ENCODE data around the gene DLG2. TPM values are rescaled to one million over a fixed set of nuclear protein-coding genes. Genes with fewer than 3 reads are reported as not detected.

Gene DLG2
- polyA plus RNA-seq, 3 donors = 0.24 to 0.39 TPM; not detected in 1

- no CpG with 5 or more reads among the region's 4 CpGs for WGBS (ENCODE audit: insufficient coverage)
These were observed 1614.8 kb downstream of the DLG2 start for GRCh38 chr11:84012171-84012826.

GRCh38 chr11:84003181-84003580, 1624.0 kb downstream of the DLG2 start:
- Mint-ChIP-seq H3K36me3 (no peaks in the 10 kb centered on the region), H3K4me3 (no peak overlapping the region), H3K4me1 (no peaks in the 10 kb centered on the region), H3K9me3 (peaks cover 3 to 24% (median 14%) of the 10 kb centered on the region in 7 donors), H3K27ac (no peak overlapping the region), H3K27me3 (ENCODE audit: low read depth in 3 of 3) (no peaks in the 10 kb centered on the region)
- Histone ChIP-seq H3K79me2 (ENCODE audit: insufficient read depth, low read length) (no peaks in the 10 kb centered on the region), H3K9me3 (replicated peaks in 1 of 2; ENCODE audit: control insufficient read depth in 1 of 2, insufficient read depth in 1 of 2, low read length in 2 of 2) (peaks cover 19 to 41% of the 10 kb centered on the region in 2 donors), H2AFZ (ENCODE audit: insufficient read depth, low read depth, low read length, poor library complexity, severe bottlenecking) (no peak overlapping the region), H3K9ac (ENCODE audit: insufficient read depth, low read length, poor library complexity, severe bottlenecking) (no peak overlapping the region), H3K4me3 (replicated peaks in 1 of 3; ENCODE audit: low read depth in 2 of 3, low read length in 3 of 3) (no peak overlapping the region), H4K20me1 (ENCODE audit: insufficient read depth, low read length) (no peaks in the 10 kb centered on the region), H3K27ac (ENCODE audit: low read depth in 1 of 2, low read length in 2 of 2) (no peak overlapping the region), H3K4me1 (ENCODE audit: control insufficient read depth in 1 of 2, insufficient read depth in 2 of 2, low read length in 2 of 2) (no peaks in the 10 kb centered on the region), H3K27me3 (ENCODE audit: control insufficient read depth in 2 of 2, insufficient read depth in 2 of 2, low read length in 2 of 2) (no peaks in the 10 kb centered on the region), H3K4me2 (replicated peaks; ENCODE audit: extremely low read depth, low read length, poor library complexity, severe bottlenecking) (no peak overlapping the region), H3K36me3 (replicated peaks in 1 of 2; ENCODE audit: control insufficient read depth in 1 of 2, insufficient read depth in 2 of 2, low read length in 2 of 2) (no peaks in the 10 kb centered on the region)
- no peak for TF ChIP-seq CTCF (IDR thresholded peaks at IDR 0.05)
- no peak for DNase-seq
- intact Hi-C loops (cut with micrococcal nuclease) = no loop called here

More at GRCh38 chr11:84012171-84012826, 1614.8 kb downstream of the DLG2 start:
- no peak overlapping the region for H3K4me3 ChIP-seq (replicated peaks in 1 of 3; ENCODE audit: low read depth in 2 of 3, low read length in 3 of 3)
- H3K27me3 ChIP-seq (ENCODE audit: control insufficient read depth in 2 of 2, insufficient read depth in 2 of 2, low read length in 2 of 2) = no peaks in the 10 kb centered on the region
- H3K4me1 Mint-ChIP-seq = no peaks in the 10 kb centered on the region
- H2AFZ ChIP-seq (ENCODE audit: insufficient read depth, low read depth, low read length, poor library complexity, severe bottlenecking) = no peak overlapping the region
- peaks cover 0 to 1% (median 0%) of the 10 kb centered on the region in 3 donors for H3K27me3 Mint-ChIP-seq (ENCODE audit: low read depth in 3 of 3)
- H3K36me3 Mint-ChIP-seq = no peaks in the 10 kb centered on the region
- H3K4me1 ChIP-seq (ENCODE audit: control insufficient read depth in 1 of 2, insufficient read depth in 2 of 2, low read length in 2 of 2) = no peaks in the 10 kb centered on the region
- DNase-seq = no peak
- TF ChIP-seq CTCF (IDR thresholded peaks at IDR 0.05) = no peak
- no peak overlapping the region for H3K4me2 ChIP-seq (replicated peaks; ENCODE audit: extremely low read depth, low read length, poor library complexity, severe bottlenecking)
- H3K9me3 ChIP-seq (replicated peaks in 1 of 2; ENCODE audit: control insufficient read depth in 1 of 2, insufficient read depth in 1 of 2, low read length in 2 of 2) = peaks cover 0 to 3% of the 10 kb centered on the region in 2 donors
- H4K20me1 ChIP-seq (ENCODE audit: insufficient read depth, low read length) = no peaks in the 10 kb centered on the region
- peaks cover 0 to 2% (median 0%) of the 10 kb centered on the region in 7 donors for H3K9me3 Mint-ChIP-seq
- intact Hi-C loops (cut with micrococcal nuclease) = no loop called here
- no peak overlapping the region for H3K4me3 Mint-ChIP-seq
- no peak overlapping the region for H3K9ac ChIP-seq (ENCODE audit: insufficient read depth, low read length, poor library complexity, severe bottlenecking)
- no peaks in the 10 kb centered on the region for H3K79me2 ChIP-seq (ENCODE audit: insufficient read depth, low read length)
- no peak overlapping the region for H3K27ac ChIP-seq (ENCODE audit: low read depth in 1 of 2, low read length in 2 of 2)
- no peaks in the 10 kb centered on the region for H3K36me3 ChIP-seq (replicated peaks in 1 of 2; ENCODE audit: control insufficient read depth in 1 of 2, insufficient read depth in 2 of 2, low read length in 2 of 2)
- no peak overlapping the region for H3K27ac Mint-ChIP-seq

All from CD14-positive monocyte (primary cell).